HG02884 (cell line): ENCODE data around the gene CLEC4M.
"Not testable (repeated sequence)": the region's sequence is repeated elsewhere in the genome, so short reads cannot be mapped to it uniquely, and the experiment has no call there.

ENCODE experiments used
- ATAC-seq: cut with Tn5 transposase; IDR thresholded peaks from one replicate; pipeline ENCODE4 v1.9.1; 2021; ENCODE audit warnings: mild to moderate bottlenecking, moderate library complexity; ENCODE audit not compliant: unreplicated experiment

The CLEC4M gene

GRCh38 chr19:7806234-7806633 is 43.2 kb downstream of the CLEC4M start:
- ATAC-seq, result no peak

- ATAC-seq, result no peak
Measured at GRCh38 chr19:7806876-7807275, 43.8 kb downstream of the CLEC4M start.

DNA sequence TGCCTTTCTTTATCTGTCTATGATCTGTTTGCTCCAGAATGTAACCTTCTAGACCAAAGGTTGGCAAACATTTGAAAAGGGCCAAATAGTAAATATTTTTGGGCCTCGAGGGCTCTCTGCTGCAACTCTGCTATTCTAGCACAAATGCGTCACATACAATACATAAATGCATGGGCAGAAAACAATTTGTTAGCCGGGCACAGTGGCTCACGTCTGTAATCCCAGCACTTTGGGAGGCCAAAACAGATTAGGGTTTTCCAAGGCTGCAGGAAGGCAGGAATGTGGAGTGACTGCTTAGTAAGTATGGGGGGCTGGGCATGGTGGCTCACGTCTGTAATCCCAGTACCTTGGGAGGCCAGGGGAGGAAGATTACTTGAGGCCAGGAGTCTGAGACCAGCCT is 45.1 kb downstream of the CLEC4M start:
- no peak for ATAC-seq

GRCh38 chr19:7811989-7812388 is 48.9 kb downstream of the CLEC4M start:
- ATAC-seq, result no peak

DNA sequence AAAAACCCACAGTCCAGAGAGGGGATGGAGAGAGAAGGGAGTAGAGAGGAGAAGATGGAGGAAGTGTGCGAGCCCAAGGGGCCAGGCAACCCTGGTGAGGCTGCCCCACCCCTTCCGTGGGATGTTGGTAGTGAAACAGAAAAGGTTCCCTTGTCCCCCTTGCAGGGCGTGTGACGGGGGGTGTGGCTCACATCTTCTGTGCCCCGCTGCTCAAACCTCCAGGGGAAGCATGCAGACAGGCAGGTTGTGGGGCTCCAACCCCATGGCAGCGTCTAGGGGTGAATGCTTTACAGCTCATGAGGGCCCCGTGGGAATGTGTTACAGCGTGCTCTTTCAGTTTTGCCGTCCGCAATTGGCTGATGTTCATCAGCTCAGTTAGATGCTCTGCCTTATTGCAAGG is 52.3 kb downstream of the CLEC4M start:
- no peak for ATAC-seq

GRCh38 chr19:7816040-7816439 is 53.0 kb downstream of the CLEC4M start:
- ATAC-seq, result not testable (repeated sequence)

DNA sequence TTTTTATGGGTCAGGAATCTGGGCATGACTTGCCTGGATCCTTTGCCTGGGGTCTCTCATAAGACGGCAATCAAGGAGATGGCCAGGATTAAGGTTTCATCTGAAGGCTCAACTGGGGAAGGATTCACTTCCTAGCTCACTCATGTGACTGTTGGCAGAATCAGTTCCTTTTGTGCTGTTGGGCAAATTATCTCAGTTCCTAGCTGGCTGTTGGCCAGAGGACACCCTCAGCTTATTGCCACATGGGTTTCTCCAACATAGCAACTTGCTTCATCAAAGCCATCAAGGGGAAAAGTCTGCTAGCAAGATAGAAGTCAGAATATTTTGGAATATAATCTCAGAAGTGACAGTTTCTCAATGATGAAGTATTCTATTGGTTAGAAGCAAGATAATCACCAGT is 54.8 kb downstream of the CLEC4M start:
- no peak for ATAC-seq

DNA sequence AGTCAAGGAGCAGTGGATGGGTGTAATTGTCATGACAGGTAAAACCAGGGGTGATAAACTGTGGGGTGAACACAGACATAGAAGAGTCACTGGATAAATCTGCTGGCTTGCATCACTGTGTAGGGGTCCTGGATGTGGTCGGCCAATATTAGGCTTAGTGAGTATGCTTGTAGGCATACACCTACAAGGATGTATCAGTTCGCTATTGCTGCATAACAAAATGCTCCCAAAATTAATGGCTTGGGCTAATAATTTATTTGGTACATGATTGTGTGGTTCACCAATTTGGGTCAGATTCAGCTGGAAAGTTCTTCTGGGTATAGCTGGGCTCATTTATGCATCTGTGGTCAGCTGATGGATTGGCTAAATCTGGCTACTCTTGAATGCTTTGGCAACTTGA is 55.8 kb downstream of the CLEC4M start:
- no peak for ATAC-seq
